Mammary epithelial cell (primary cell): ENCODE results near the gene ADAMTS7.
"Not testable (repeated sequence)": the region's sequence is repeated elsewhere in the genome, so short reads cannot be mapped to it uniquely, and the experiment has no call there.

Experiments
- CTCF ChIP-seq, 2 donors: IDR thresholded peaks in 1 of 2; conservative IDR thresholded peaks in 1 of 2; 2 replicates each; pipeline ENCODE4 v1.5.1; 2011 to 2012; ENCODE audit warnings: inconsistent platforms in 2 of 2, low read length in 2 of 2, mild to moderate bottlenecking in 2 of 2, control low read depth in 1 of 2, low read depth in 1 of 2; ENCODE audit not compliant: insufficient read depth in 1 of 2; ENCODE audit errors: extremely low read depth in 1 of 2
- EZH2 ChIP-seq: IDR thresholded peaks from 2 replicates; pipeline ENCODE4 v1.6.1; 2012; ENCODE audit warnings: low read length, inconsistent platforms, borderline replicate concordance

DNA sequence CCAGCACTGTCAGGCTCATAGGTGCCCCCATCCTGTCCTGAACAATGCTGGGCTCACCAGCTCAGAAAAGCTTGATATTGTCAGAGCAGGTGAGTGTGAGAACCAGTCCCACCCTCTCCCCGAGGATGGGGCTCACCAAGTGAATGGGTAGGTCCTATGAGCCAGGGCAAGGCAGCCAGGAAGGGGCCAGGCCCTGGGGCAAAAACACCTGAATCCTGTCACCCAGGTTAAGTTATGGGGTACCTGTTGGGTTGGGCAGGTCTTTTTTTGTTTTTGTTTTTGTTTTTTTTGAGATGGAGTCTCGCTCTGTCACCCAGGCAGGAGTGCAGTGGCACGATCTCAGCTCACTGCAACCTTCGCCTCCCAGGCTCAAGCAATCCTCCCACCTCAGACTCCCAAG lies 16.8 kb downstream of the ADAMTS7 start:
- TF ChIP-seq EZH2; CTCF (conservative IDR thresholded peaks at IDR 0.05 in 1 of 2, IDR thresholded peaks at IDR 0.05 in 1 of 2; ENCODE audit: extremely low read depth in 1 of 2, insufficient read depth in 1 of 2, low read depth in 1 of 2, low read length in 2 of 2): not testable (repeated sequence)
